DMS79 treated with DMSO at 0.1 percent for 48 hours (cell line): Measurements from ENCODE around the gene SPACDR.

Experiments used
- DNase-seq: peaks from one replicate; lab custom pipeline; 2025; lab: John Stamatoyannopoulos, UW

The SPACDR gene

GRCh38 chr7:100411101-100411500 is 53.0 kb downstream of the SPACDR start:
- DNase-seq = no peak

GRCh38 chr7:100407285-100408180 is 56.5 kb downstream of the SPACDR start:
- peak; percentile 14 for DNase-seq

GRCh38 chr7:100406767-100407166 is 57.3 kb downstream of the SPACDR start:
- no peak for DNase-seq
